NCI-H2171 treated with DMSO at 0.1 percent for 48 hours (cell line): ENCODE data around the gene SHISA4.
A peak's percentile ranks its signal among the peaks of the same experiment; 100 is the strongest.
"Not testable (repeated sequence)": the region's sequence is repeated elsewhere in the genome, so short reads cannot be mapped to it uniquely, and the experiment has no call there.

ENCODE experiments used
- DNase-seq: peaks from one replicate; lab custom pipeline; 2025; lab: John Stamatoyannopoulos, UW

The SHISA4 gene

GRCh38 chr1:201898992-201899391, 10.3 kb downstream of the SHISA4 start:
- DNase-seq, result no peak

GRCh38 chr1:201899683-201900429, 11.2 kb downstream of the SHISA4 start:
- DNase-seq, result no peak

GRCh38 chr1:201900476-201900875, 11.8 kb downstream of the SHISA4 start:
- no peak for DNase-seq

GRCh38 chr1:201901036-201901435, 12.3 kb downstream of the SHISA4 start:
- DNase-seq, result not testable (repeated sequence)

GRCh38 chr1:201902198-201902597, 13.5 kb downstream of the SHISA4 start:
- no peak for DNase-seq

GRCh38 chr1:201903135-201903534, 14.4 kb downstream of the SHISA4 start:
- no peak for DNase-seq

GRCh38 chr1:201904579-201904978, 15.9 kb downstream of the SHISA4 start:
- DNase-seq, result no peak

GRCh38 chr1:201905234-201905890, 16.7 kb downstream of the SHISA4 start:
- no peak for DNase-seq

- peak; percentile 51 for DNase-seq
These were observed 17.6 kb downstream of the SHISA4 start for GRCh38 chr1:201906336-201906735.

- no peak for DNase-seq
These were observed 18.9 kb downstream of the SHISA4 start for GRCh38 chr1:201907621-201908020.

- DNase-seq, result no peak
These were observed 23.3 kb downstream of the SHISA4 start for GRCh38 chr1:201911826-201912571.

GRCh38 chr1:201912832-201913231, 24.1 kb downstream of the SHISA4 start:
- DNase-seq, result no peak

GRCh38 chr1:201914456-201915235, 25.9 kb downstream of the SHISA4 start:
- peak; percentile 26 for DNase-seq

GRCh38 chr1:201916649-201917249, 28.1 kb downstream of the SHISA4 start:
- peak; percentile 23 for DNase-seq

- DNase-seq, result no peak
These were observed 28.8 kb downstream of the SHISA4 start for GRCh38 chr1:201917362-201918033.

GRCh38 chr1:201918343-201918742, 29.6 kb downstream of the SHISA4 start:
- DNase-seq, result no peak

- DNase-seq, result no peak
These were observed 33.4 kb downstream of the SHISA4 start for GRCh38 chr1:201921952-201922558.

- peak; percentile 44 for DNase-seq
These were observed 36.5 kb downstream of the SHISA4 start for GRCh38 chr1:201925301-201925567.

GRCh38 chr1:201925981-201926645, 37.4 kb downstream of the SHISA4 start:
- DNase-seq, result peak; percentile 97

GRCh38 chr1:201928266-201928665, 39.6 kb downstream of the SHISA4 start:
- no peak for DNase-seq
